ENCODE measurements around the gene CREB3L2.

The CREB3L2 gene

DNA sequence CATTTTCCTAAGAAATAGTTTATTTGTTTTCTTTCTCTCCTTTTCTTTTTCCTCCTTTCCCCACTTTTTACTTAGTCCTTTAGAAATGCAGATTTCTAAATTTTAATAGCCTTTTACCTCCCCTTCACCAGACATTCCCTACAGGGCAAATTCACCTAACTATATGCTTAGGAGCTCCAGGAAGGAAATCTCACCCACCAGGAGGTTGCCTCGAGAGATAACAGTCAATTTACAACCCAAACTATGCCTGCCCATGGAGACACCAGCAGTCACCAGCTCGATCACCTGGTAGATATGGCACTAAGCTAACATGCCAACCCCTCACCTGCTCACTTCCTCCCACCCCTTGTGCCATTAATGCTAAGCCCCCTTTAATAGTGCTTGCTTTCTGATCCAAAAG, 25.2 kb upstream of the CREB3L2 start:
- no peaks in the 10 kb centered on the region for H3K79me1 ChIP-seq (replicated peaks; ENCODE audit: low read length, poor library complexity, severe bottlenecking)
- no peaks in the 10 kb centered on the region for H3K27me3 ChIP-seq (ENCODE audit: control insufficient read depth in 1 of 2, insufficient read depth in 1 of 2, low read length in 2 of 2)
- no peak overlapping the region for H4K8ac ChIP-seq (ENCODE audit: low read length)
- H3K4me3 ChIP-seq (ENCODE audit: insufficient read depth in 1 of 2, low read depth in 1 of 2, low read length in 2 of 2): no peak overlapping the region
- no peaks in the 10 kb centered on the region for H3K36me3 ChIP-seq (ENCODE audit: control insufficient read depth in 1 of 2, insufficient read depth in 2 of 2, low read depth in 1 of 2, low read length in 2 of 2)
- no peak overlapping the region for H3K23ac ChIP-seq (ENCODE audit: low read length in 2 of 2)
- H2BK120ac ChIP-seq (ENCODE audit: low read depth, low read length): no peak overlapping the region
- H2BK5ac ChIP-seq (ENCODE audit: low read depth, low read length, poor library complexity, severe bottlenecking): no peak overlapping the region
- no peak overlapping the region for H2AK5ac ChIP-seq (ENCODE audit: low read length, severe bottlenecking)
- no peak overlapping the region for H3K9ac ChIP-seq (ENCODE audit: low read length)
- H4K91ac ChIP-seq (ENCODE audit: low read length): no peak overlapping the region
- no peak overlapping the region for H3K18ac ChIP-seq (ENCODE audit: low read depth in 1 of 2, low read length in 2 of 2)
- no peak overlapping the region for H3K4me2 ChIP-seq (ENCODE audit: low read length, poor library complexity, severe bottlenecking)
- no peak for DNase-seq
- no peak overlapping the region for H2BK15ac ChIP-seq (ENCODE audit: low read depth, poor library complexity, severe bottlenecking)
- WGBS: 11% methylated on average over 2 of the region's 2 CpGs
- H3K4me1 ChIP-seq (ENCODE audit: control insufficient read depth, insufficient read depth, low read depth, low read length): peaks cover 5% of the 10 kb centered on the region
- H2BK12ac ChIP-seq (ENCODE audit: low read length in 2 of 2): no peak overlapping the region
- no peak overlapping the region for H3K14ac ChIP-seq (ENCODE audit: low read length in 2 of 2)
- H2AFZ ChIP-seq (ENCODE audit: low read depth, low read length): no peak overlapping the region
- H3K27ac ChIP-seq (ENCODE audit: low read length, poor library complexity, severe bottlenecking): no peak overlapping the region
- no peak overlapping the region for H3K4ac ChIP-seq (ENCODE audit: low read depth in 1 of 2, low read length in 2 of 2)
- no peaks in the 10 kb centered on the region for H3K9me3 ChIP-seq (ENCODE audit: control insufficient read depth, low read length)

DNA sequence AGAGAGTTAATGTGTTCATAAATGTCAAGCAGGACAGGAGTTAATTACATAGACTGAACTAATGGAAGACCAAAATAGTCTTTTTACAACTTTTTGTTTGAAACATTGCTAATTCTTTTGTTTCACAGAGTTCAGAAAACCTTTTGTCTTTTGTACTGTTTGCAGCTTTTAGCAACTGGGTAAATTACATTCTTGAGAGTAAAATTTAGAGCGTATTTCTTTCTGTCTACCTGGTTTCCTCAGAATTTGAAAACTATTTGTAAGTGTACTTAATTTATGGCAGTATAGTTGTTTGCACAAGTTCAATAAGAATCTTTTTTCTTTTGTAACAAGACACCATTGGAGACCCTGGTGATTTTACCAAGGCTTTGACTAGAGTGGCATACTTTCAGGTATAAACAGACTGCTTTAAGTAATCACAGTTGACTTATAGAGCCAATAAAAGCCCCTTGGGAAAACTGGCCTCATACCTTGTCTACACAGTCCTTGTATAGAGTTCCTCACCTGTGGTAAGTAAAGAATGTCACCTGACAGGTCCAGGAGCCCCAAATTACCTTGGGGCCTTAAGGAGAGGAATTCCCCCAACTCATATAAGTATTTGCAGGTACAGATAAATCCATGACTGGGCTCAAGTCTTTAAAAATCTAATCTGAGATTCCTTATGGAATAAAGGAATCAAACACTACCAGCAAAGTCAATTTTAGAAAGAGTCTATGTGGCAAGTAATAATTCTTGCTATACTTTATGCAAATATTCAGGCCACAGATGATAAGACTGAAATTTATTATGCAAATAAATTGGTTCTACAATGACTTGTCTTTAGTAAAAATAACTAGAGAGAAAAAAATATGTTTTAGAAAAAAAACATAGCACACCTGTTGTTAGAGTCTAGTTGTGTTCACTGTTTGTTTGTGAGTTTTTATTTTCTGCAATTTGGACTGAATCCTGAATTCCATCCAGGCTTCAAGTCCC, 23.6 kb upstream of the CREB3L2 start:
- Histone ChIP-seq H3K27ac (ENCODE audit: low read length, poor library complexity, severe bottlenecking) (no peak overlapping the region), H2AFZ (ENCODE audit: low read depth, low read length) (no peak overlapping the region), H3K79me1 (replicated peaks; ENCODE audit: low read length, poor library complexity, severe bottlenecking) (no peaks in the 10 kb centered on the region), H3K9ac (ENCODE audit: low read length) (no peak overlapping the region), H3K4me1 (ENCODE audit: control insufficient read depth, insufficient read depth, low read depth, low read length) (peaks cover under 1% of the 10 kb centered on the region), H3K18ac (ENCODE audit: low read depth in 1 of 2, low read length in 2 of 2) (no peak overlapping the region), H3K23ac (ENCODE audit: low read length in 2 of 2) (no peak overlapping the region), H3K36me3 (ENCODE audit: control insufficient read depth in 1 of 2, insufficient read depth in 2 of 2, low read depth in 1 of 2, low read length in 2 of 2) (no peaks in the 10 kb centered on the region), H2BK120ac (ENCODE audit: low read depth, low read length) (no peak overlapping the region), H3K4me3 (ENCODE audit: insufficient read depth in 1 of 2, low read depth in 1 of 2, low read length in 2 of 2) (no peak overlapping the region), H2AK5ac (ENCODE audit: low read length, severe bottlenecking) (no peak overlapping the region), H3K4me2 (ENCODE audit: low read length, poor library complexity, severe bottlenecking) (no peak overlapping the region), H2BK5ac (ENCODE audit: low read depth, low read length, poor library complexity, severe bottlenecking) (no peak overlapping the region), H4K91ac (ENCODE audit: low read length) (no peak overlapping the region), H3K27me3 (ENCODE audit: control insufficient read depth in 1 of 2, insufficient read depth in 1 of 2, low read length in 2 of 2) (no peaks in the 10 kb centered on the region), H3K9me3 (ENCODE audit: control insufficient read depth, low read length) (no peaks in the 10 kb centered on the region), H2BK12ac (ENCODE audit: low read length in 2 of 2) (no peak overlapping the region), H4K8ac (ENCODE audit: low read length) (no peak overlapping the region), H3K4ac (ENCODE audit: low read depth in 1 of 2, low read length in 2 of 2) (no peak overlapping the region), H3K14ac (ENCODE audit: low read length in 2 of 2) (no peak overlapping the region), H2BK15ac (ENCODE audit: low read depth, poor library complexity, severe bottlenecking) (no peak overlapping the region)
- DNase-seq: no peak
- WGBS: no CpG with 5 or more reads among the region's 1 CpG

DNA sequence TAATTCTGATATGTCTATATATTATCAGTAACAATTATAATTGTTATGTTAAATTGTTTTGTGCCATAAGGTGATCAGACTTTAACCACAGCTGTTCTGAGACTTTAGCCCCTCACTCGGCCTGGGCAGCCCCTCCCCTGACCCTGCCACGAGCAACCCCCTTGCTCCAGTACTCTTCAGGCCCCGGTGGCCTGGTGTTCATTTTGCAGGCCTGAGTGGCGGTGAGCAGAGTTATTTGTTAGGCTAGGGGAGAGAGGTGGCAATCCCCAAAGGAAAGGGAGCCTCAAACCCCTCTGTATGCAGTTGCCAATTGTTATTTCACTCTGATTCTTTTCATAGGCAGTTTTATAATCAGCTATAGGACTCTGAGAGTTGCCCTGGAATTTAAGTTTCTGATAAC, 22.9 kb upstream of the CREB3L2 start:
- Histone ChIP-seq H4K91ac (ENCODE audit: low read length) (no peak overlapping the region), H3K4me1 (ENCODE audit: control insufficient read depth, insufficient read depth, low read depth, low read length) (no peaks in the 10 kb centered on the region), H3K4ac (ENCODE audit: low read depth in 1 of 2, low read length in 2 of 2) (no peak overlapping the region), H2BK5ac (ENCODE audit: low read depth, low read length, poor library complexity, severe bottlenecking) (no peak overlapping the region), H3K18ac (ENCODE audit: low read depth in 1 of 2, low read length in 2 of 2) (no peak overlapping the region), H3K27ac (ENCODE audit: low read length, poor library complexity, severe bottlenecking) (no peak overlapping the region), H2BK120ac (ENCODE audit: low read depth, low read length) (no peak overlapping the region), H3K23ac (ENCODE audit: low read length in 2 of 2) (no peak overlapping the region), H3K4me2 (ENCODE audit: low read length, poor library complexity, severe bottlenecking) (no peak overlapping the region), H3K9me3 (ENCODE audit: control insufficient read depth, low read length) (no peaks in the 10 kb centered on the region), H2AK5ac (ENCODE audit: low read length, severe bottlenecking) (no peak overlapping the region), H2BK12ac (ENCODE audit: low read length in 2 of 2) (no peak overlapping the region), H3K36me3 (ENCODE audit: control insufficient read depth in 1 of 2, insufficient read depth in 2 of 2, low read depth in 1 of 2, low read length in 2 of 2) (no peaks in the 10 kb centered on the region), H3K4me3 (ENCODE audit: insufficient read depth in 1 of 2, low read depth in 1 of 2, low read length in 2 of 2) (no peak overlapping the region), H3K27me3 (ENCODE audit: control insufficient read depth in 1 of 2, insufficient read depth in 1 of 2, low read length in 2 of 2) (no peaks in the 10 kb centered on the region), H2BK15ac (ENCODE audit: low read depth, poor library complexity, severe bottlenecking) (no peak overlapping the region), H2AFZ (ENCODE audit: low read depth, low read length) (no peak overlapping the region), H3K9ac (ENCODE audit: low read length) (no peak overlapping the region), H3K14ac (ENCODE audit: low read length in 2 of 2) (no peak overlapping the region), H3K79me1 (replicated peaks; ENCODE audit: low read length, poor library complexity, severe bottlenecking) (no peaks in the 10 kb centered on the region), H4K8ac (ENCODE audit: low read length) (no peak overlapping the region)
- DNase-seq: no peak
- 73% methylated on average over 3 of the region's 4 CpGs for WGBS

DNA sequence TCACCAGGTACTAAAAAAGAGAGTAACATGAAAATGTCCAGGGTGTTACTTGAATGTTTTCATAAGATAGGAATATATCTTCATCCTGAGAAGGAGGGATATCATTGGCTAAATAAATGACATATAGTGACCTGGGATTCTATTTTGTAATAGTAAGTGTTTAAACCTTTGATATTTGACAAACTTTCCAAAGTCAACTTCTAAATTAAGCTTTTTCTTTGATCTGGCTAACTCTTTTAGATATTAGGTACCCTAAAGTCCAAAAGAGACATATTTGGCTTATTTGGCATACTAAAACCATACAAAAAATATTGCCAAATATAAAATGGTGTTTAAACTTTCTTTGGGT, 22.4 kb upstream of the CREB3L2 start:
- Histone ChIP-seq H3K14ac (ENCODE audit: low read length in 2 of 2) (no peak overlapping the region), H3K9ac (ENCODE audit: low read length) (no peak overlapping the region), H3K27me3 (ENCODE audit: control insufficient read depth in 1 of 2, insufficient read depth in 1 of 2, low read length in 2 of 2) (no peaks in the 10 kb centered on the region), H2BK12ac (ENCODE audit: low read length in 2 of 2) (no peak overlapping the region), H3K36me3 (ENCODE audit: control insufficient read depth in 1 of 2, insufficient read depth in 2 of 2, low read depth in 1 of 2, low read length in 2 of 2) (no peaks in the 10 kb centered on the region), H3K4me1 (ENCODE audit: control insufficient read depth, insufficient read depth, low read depth, low read length) (no peaks in the 10 kb centered on the region), H3K18ac (ENCODE audit: low read depth in 1 of 2, low read length in 2 of 2) (no peak overlapping the region), H2BK5ac (ENCODE audit: low read depth, low read length, poor library complexity, severe bottlenecking) (no peak overlapping the region), H3K4ac (ENCODE audit: low read depth in 1 of 2, low read length in 2 of 2) (no peak overlapping the region), H2BK120ac (ENCODE audit: low read depth, low read length) (no peak overlapping the region), H3K27ac (ENCODE audit: low read length, poor library complexity, severe bottlenecking) (no peak overlapping the region), H3K9me3 (ENCODE audit: control insufficient read depth, low read length) (no peaks in the 10 kb centered on the region), H3K79me1 (replicated peaks; ENCODE audit: low read length, poor library complexity, severe bottlenecking) (no peaks in the 10 kb centered on the region), H4K8ac (ENCODE audit: low read length) (no peak overlapping the region), H3K4me2 (ENCODE audit: low read length, poor library complexity, severe bottlenecking) (no peak overlapping the region), H4K91ac (ENCODE audit: low read length) (no peak overlapping the region), H3K23ac (ENCODE audit: low read length in 2 of 2) (no peak overlapping the region), H3K4me3 (ENCODE audit: insufficient read depth in 1 of 2, low read depth in 1 of 2, low read length in 2 of 2) (no peak overlapping the region), H2BK15ac (ENCODE audit: low read depth, poor library complexity, severe bottlenecking) (no peak overlapping the region), H2AFZ (ENCODE audit: low read depth, low read length) (no peak overlapping the region), H2AK5ac (ENCODE audit: low read length, severe bottlenecking) (no peak overlapping the region)
- no peak for DNase-seq

Measured in mesenchymal stem cell (in vitro differentiated cells and primary cell).